22Rv1 (cell line): Measurements from ENCODE around the gene AIP.

ENCODE experiments used
- H3K27ac ChIP-seq: fragments of 450-650 bp; 2 replicates; pipeline ENCODE4 v1.5.1; 2017
- CTCF ChIP-seq: fragments of 450-650 bp; IDR thresholded peaks from 2 replicates; pipeline ENCODE4 v1.5.1; 2017; ENCODE audit warnings: mild to moderate bottlenecking
- ZFX ChIP-seq: fragments of 450-650 bp; IDR thresholded peaks from 2 replicates; pipeline ENCODE4 v1.6.1; 2017; ENCODE audit warnings: antibody characterized with exemption, borderline replicate concordance

AIP gene

GRCh38 chr11:67441731-67442351, 41.0 kb upstream of the AIP start:
- TF ChIP-seq CTCF: no peak
- no peak for TF ChIP-seq ZFX
- H3K27ac ChIP-seq: peak overlapping the region; percentile 89

- TF ChIP-seq ZFX (no peak), CTCF (no peak)
- H3K27ac ChIP-seq: peak overlapping the region; percentile 89
Observed at GRCh38 chr11:67442504-67443404, 40.1 kb upstream of the AIP start.

- TF ChIP-seq ZFX (no peak), CTCF (no peak)
- no peak overlapping the region for H3K27ac ChIP-seq
Observed at GRCh38 chr11:67445515-67445914, 37.3 kb upstream of the AIP start.

GRCh38 chr11:67448220-67448609, 34.6 kb upstream of the AIP start:
- H3K27ac ChIP-seq: no peak overlapping the region
- TF ChIP-seq ZFX (no peak), CTCF (no peak)

- no peak overlapping the region for H3K27ac ChIP-seq
- TF ChIP-seq CTCF (no peak), ZFX (no peak)
Observed at GRCh38 chr11:67449116-67449844, 33.5 kb upstream of the AIP start.

GRCh38 chr11:67450796-67451657, 31.8 kb upstream of the AIP start:
- no peak overlapping the region for H3K27ac ChIP-seq

More at GRCh38 chr11:67450796-67451657, 31.8 kb upstream of the AIP start:
- TF ChIP-seq CTCF: no peak
